MM.1S (cell line): ENCODE results near the gene DHRS7B.

Source experiments
- CTCF ChIP-seq: fragments of 300-600 bp; sonication (generic); IDR thresholded peaks from 2 replicates; pipeline ENCODE4 v1.5.1; 2016; ENCODE audit warnings: antibody characterized with exemption, low read length, mixed read lengths
- EZH2 ChIP-seq: fragments of 300-600 bp; sonication (generic); optimal IDR thresholded peaks from 2 replicates; pipeline ENCODE3; 2017; ENCODE audit warnings: low read depth, mild to moderate bottlenecking, antibody characterized with exemption, low read length, mixed read lengths

DNA sequence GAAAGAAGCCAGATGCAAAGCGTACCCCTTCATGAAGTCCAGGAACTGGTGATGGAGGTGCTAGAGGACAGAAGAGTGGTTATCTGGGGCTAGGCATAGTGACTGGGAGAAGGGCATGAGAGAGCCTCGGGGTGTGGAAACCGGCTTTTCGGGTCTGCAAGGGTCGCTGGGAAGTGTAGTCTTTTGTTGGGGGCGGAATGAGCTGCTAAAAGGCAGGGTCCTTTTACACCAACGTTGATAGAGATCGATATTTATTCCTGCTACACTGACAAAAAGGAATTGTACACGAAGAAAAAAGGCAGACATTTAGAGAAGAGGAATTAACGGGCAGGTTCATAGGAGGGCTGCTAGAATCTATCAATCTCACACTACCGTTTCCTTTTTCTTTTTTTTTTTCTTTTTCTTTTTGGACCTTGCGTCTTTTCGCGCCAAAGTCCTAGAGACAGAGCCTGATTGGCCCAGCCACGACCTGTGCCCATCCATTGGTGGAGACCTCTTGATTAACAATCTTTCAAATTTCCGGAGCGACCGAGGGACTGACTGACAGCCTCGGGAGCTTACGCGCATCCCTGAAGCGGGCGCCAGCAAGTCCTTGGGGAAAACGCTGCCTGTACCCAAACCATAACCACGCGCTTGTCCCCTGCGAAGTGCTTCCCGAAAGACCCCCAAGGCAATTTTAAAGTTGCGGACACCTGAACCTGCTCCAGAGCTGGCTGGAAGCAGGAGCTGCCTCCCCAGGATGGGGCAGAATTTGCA, 27.7 kb upstream of the DHRS7B start:
- TF ChIP-seq CTCF (no peak), EZH2 (no peak)
